Endothelial cell of umbilical vein (primary cell): ENCODE measurements around the gene GAB2. TPM values are rescaled to one million over a fixed set of nuclear protein-coding genes. Genes with fewer than 3 reads are reported as not detected.

Experiments
- BruUV-seq: library from RNA; stranded (reverse); fragments of 400-500 nt; replicated peaks from 2 replicates; lab custom pipeline; 2021; lab: Mats Ljungman, UMichigan
- CTCF ChIA-PET: fragments of 300-600, 350-600 bp; sonication (Branson Sonifier 250); formaldehyde crosslinking; loops from one replicate; lab custom pipeline; 2021; ENCODE audit warnings: antibody characterized with exemption, inconsistent platforms; lab: Charles Lee
- POLR2A ChIA-PET: fragments of 300-600, 350-600 bp; sonication (Branson Sonifier 250); formaldehyde crosslinking; loops from one replicate; lab custom pipeline; 2021; ENCODE audit warnings: antibody characterized with exemption, inconsistent platforms; lab: Charles Lee
- DNase-seq: peaks from one replicate; pipeline ENCODE4 v3.0.0-alpha.2; 2011; ENCODE audit warnings: low read depth, low spot score
- FAIRE-seq: peaks from 2 replicates; lab custom pipeline; 2011; peaks lifted over from hg19 to GRCh38; lab: Jason Lieb, UNC
- H2AFZ ChIP-seq: 2 replicates; pipeline ENCODE4 v1.6.0; 2012; ENCODE audit warnings: low read depth, low read length, control low read depth, inconsistent platforms
- H3K27ac ChIP-seq: 2 replicates; pipeline ENCODE4 v1.5.1; 2011; ENCODE audit warnings: low read depth, mild to moderate bottlenecking, control low read depth, low read length, moderate library complexity; ENCODE audit not compliant: insufficient read depth
- H3K27me3 ChIP-seq, 2 experiments: 2 replicates each; pipeline versions ENCODE4 v1.6.0 to v1.6.1; 2011; ENCODE audit warnings: low read length in 2 of 2, mixed read lengths in 1 of 2; ENCODE audit not compliant: control insufficient read depth in 2 of 2, insufficient read depth in 2 of 2
- H3K36me3 ChIP-seq, 2 experiments: 2 replicates in 1 of 2; 3 replicates in 1 of 2; pipeline ENCODE4 v1.5.1; 2011; ENCODE audit warnings: low read length in 2 of 2, mild to moderate bottlenecking in 1 of 2, moderate library complexity in 1 of 2; ENCODE audit not compliant: control insufficient read depth in 2 of 2, insufficient read depth in 2 of 2; ENCODE audit errors: extremely low read depth in 1 of 2
- H3K4me1 ChIP-seq: 3 replicates; pipeline ENCODE4 v1.5.1; 2011; ENCODE audit warnings: mild to moderate bottlenecking, low read length; ENCODE audit not compliant: control insufficient read depth, insufficient read depth; ENCODE audit errors: extremely low read depth
- H3K4me2 ChIP-seq: 2 replicates; pipeline ENCODE4 v1.6.1; 2011; ENCODE audit warnings: low read length, control low read depth, mixed read lengths; ENCODE audit not compliant: insufficient read depth
- H3K4me3 ChIP-seq, 3 experiments: fragments of 200-600 bp in 1 of 3; sonication (generic), shearing (Covaris generic) in 1 of 3; replicated peaks in 1 of 3; 2 replicates each; pipeline ENCODE4 v1.5.1; 2011 to 2016; ENCODE audit warnings: control low read depth in 3 of 3, low read length in 3 of 3, mild to moderate bottlenecking in 2 of 3, inconsistent platforms in 1 of 3, low read depth in 1 of 3, moderate library complexity in 1 of 3; ENCODE audit not compliant: insufficient read depth in 1 of 3
- H3K79me2 ChIP-seq: 2 replicates; pipeline ENCODE4 v1.6.0; 2012; ENCODE audit warnings: low read length, inconsistent platforms; ENCODE audit not compliant: control insufficient read depth, insufficient read depth
- H3K9ac ChIP-seq: replicated peaks from 2 replicates; pipeline ENCODE3; 2011; ENCODE audit warnings: low read length, control low read depth; ENCODE audit not compliant: insufficient read depth; ENCODE audit errors: extremely low read depth
- H3K9me1 ChIP-seq: replicated peaks from 3 replicates; pipeline ENCODE4 v1.6.0; 2011; ENCODE audit warnings: mild to moderate bottlenecking, low read length; ENCODE audit not compliant: control insufficient read depth, insufficient read depth; ENCODE audit errors: extremely low read depth
- H3K9me3 ChIP-seq: replicated peaks from 2 replicates; pipeline ENCODE4 v1.5.1; 2012; ENCODE audit warnings: low read length, inconsistent platforms; ENCODE audit not compliant: control insufficient read depth, insufficient read depth
- H4K20me1 ChIP-seq: replicated peaks from 2 replicates; pipeline ENCODE3; 2011; ENCODE audit warnings: mild to moderate bottlenecking, low read length; ENCODE audit not compliant: control insufficient read depth, insufficient read depth; ENCODE audit errors: extremely low read depth
- EZH2 ChIP-seq: IDR thresholded peaks from 2 replicates; pipeline ENCODE4 v1.6.1; 2012; ENCODE audit warnings: borderline replicate concordance, low read depth, mild to moderate bottlenecking, moderate library complexity, low read length, inconsistent platforms; ENCODE audit not compliant: severe bottlenecking
- FOS ChIP-seq: IDR thresholded peaks from 2 replicates; pipeline ENCODE4 v1.6.1; 2011; ENCODE audit warnings: mild to moderate bottlenecking, low read length, moderate library complexity, borderline replicate concordance; ENCODE audit not compliant: insufficient read depth
- GATA2 ChIP-seq: IDR thresholded peaks from 2 replicates; pipeline ENCODE4 v1.7.0; 2011; ENCODE audit warnings: low read depth, mild to moderate bottlenecking, moderate library complexity, mixed read lengths, low read length; ENCODE audit not compliant: insufficient read length, insufficient read depth
- JUN ChIP-seq: IDR thresholded peaks from 2 replicates; pipeline ENCODE4 v1.6.1; 2011; ENCODE audit warnings: borderline replicate concordance, low read depth; ENCODE audit not compliant: insufficient read length, insufficient read depth
- MYC ChIP-seq: IDR thresholded peaks from one replicate; pipeline ENCODE4 v1.6.1; 2011; ENCODE audit warnings: mild to moderate bottlenecking, low read depth, low read length
- POLR2A ChIP-seq: IDR thresholded peaks from 2 replicates; pipeline ENCODE4 v1.6.1; 2012; ENCODE audit warnings: low read depth, mild to moderate bottlenecking, control low read depth, low read length
- POLR2AphosphoS5 ChIP-seq: IDR thresholded peaks from 2 replicates; pipeline ENCODE4 v1.6.1; 2012; ENCODE audit warnings: low read depth, mild to moderate bottlenecking, control low read depth, low read length, moderate library complexity; ENCODE audit not compliant: insufficient read depth
- dilution Hi-C: fragments of 300-500 bp; cut with MboI; formaldehyde crosslinking; loops from one replicate; pipeline ENCODE4 v1.15.0; 2019; ENCODE audit warnings: low sequenced_read_pairs; ENCODE audit not compliant: extremely low pct_ligation_motif_present
- intact Hi-C: fragments of 100-400 bp; cut with micrococcal nuclease; formaldehyde crosslinking; loops from one replicate; pipeline ENCODE4 v1.10.0; 2022
- polyA plus RNA-seq, 4 experiments: library from polyadenylated mRNA; depleted of rRNA in 3 of 4; stranded (reverse) in 3 of 4; unstranded in 1 of 4; fragments of >200 nt; gene quantifications; 2 replicates each; pipeline versions ENCODE4 v1.2.1 to v1.2.3, GENCODE V29; 2011 to 2012; ENCODE audit warnings: missing spikeins in 1 of 4
- total RNA-seq: library from RNA; stranded (reverse); gene quantifications from 2 replicates; pipeline ENCODE4 v1.2.3, GENCODE V29; 2021
- TF ChIP-seq, protein P1 (sequence below), 2 donors: IDR thresholded peaks; 1 replicate in 1 of 2; 2 replicates in 1 of 2; pipeline ENCODE4 v1.5.1; 2011; ENCODE audit warnings: low read length in 2 of 2, mild to moderate bottlenecking in 2 of 2, moderate library complexity in 2 of 2, control low read depth in 1 of 2, inconsistent platforms in 1 of 2, low read depth in 1 of 2; ENCODE audit not compliant: insufficient read depth in 1 of 2; ENCODE audit errors: extremely low read depth in 1 of 2
- TF ChIP-seq, protein P2 (sequence below): IDR thresholded peaks from 2 replicates; pipeline ENCODE4 v1.6.1; 2011; ENCODE audit not compliant: insufficient read depth, insufficient read length

GAB2 gene
- total and polyA plus RNA-seq, 2 donors (not counting 3 experiments of a cell fraction or from before 2014, with no cell fraction given) = 19.6 to 39.6 TPM

DNA sequence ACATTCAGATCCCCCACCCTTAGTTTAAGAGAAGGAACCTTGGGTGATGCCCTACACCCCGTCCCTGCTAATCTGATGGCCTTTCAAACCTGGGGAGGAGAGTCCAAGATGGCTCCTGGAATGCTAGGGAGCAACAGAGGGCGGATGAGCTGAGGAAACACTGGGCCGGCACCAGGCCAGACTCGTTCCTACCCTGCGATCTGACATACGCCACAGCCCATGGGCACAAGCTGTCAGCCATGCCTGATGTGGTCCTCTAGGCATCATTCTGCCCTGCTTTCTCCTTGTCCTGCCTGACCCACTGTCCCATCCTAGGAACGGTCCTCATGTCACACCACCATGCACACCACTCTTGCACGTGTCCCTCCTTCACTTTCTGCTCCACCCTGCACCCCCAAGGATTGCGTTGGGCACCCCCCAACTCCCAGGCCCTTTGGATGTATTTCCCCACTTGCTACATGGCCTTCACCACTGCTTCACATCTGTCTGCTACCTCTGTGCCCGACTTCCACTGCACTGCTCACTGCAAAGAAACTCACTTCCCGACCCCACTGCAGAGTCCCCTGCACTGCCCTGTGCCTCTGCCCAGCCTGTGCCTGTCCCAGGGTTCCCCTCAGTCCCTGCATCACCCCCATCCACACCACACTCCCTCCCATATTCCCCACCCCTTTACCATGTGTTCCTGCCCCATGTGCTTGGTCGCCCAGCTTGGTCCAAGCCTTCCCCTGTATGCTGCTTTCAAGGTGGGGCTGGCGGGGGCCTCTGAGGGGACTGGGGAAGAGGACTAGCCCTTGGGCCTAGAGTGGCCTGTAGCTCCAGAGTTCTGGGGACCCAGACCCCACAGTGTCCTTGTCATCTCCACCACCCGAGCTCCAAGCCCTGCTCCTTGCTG lies 199.7 kb downstream of the GAB2 start:
- ChIA-PET POLR2A (no interaction called here), CTCF (interaction anchor here (2.4 kb wide), 1 partner anchor 347 kb away, joined by 9 read pairs; no protein-coding TSS in a partner anchor)
- no peak overlapping the region for H3K4me3 ChIP-seq
- DNase-seq (no peak), FAIRE-seq (no peak)
- H3K9me3 ChIP-seq = no peaks in the 10 kb centered on the region
- H3K9ac ChIP-seq = no peak overlapping the region
- H3K79me2 ChIP-seq = no peaks in the 10 kb centered on the region
- H2AFZ ChIP-seq = no peak overlapping the region
- H3K27ac ChIP-seq = no peak overlapping the region
- no peaks in the 10 kb centered on the region for H3K9me1 ChIP-seq
- no peaks in the 10 kb centered on the region for H3K4me1 ChIP-seq
- no peak overlapping the region for H3K4me2 ChIP-seq
- no TSS peak for BruUV-seq
- TF ChIP-seq POLR2AphosphoS5 (no peak), POLR2A (no peak), MYC (no peak), FOS (no peak), GATA2 (no peak), EZH2 (no peak), JUN (no peak)
- TF ChIP-seq, protein P1, sequence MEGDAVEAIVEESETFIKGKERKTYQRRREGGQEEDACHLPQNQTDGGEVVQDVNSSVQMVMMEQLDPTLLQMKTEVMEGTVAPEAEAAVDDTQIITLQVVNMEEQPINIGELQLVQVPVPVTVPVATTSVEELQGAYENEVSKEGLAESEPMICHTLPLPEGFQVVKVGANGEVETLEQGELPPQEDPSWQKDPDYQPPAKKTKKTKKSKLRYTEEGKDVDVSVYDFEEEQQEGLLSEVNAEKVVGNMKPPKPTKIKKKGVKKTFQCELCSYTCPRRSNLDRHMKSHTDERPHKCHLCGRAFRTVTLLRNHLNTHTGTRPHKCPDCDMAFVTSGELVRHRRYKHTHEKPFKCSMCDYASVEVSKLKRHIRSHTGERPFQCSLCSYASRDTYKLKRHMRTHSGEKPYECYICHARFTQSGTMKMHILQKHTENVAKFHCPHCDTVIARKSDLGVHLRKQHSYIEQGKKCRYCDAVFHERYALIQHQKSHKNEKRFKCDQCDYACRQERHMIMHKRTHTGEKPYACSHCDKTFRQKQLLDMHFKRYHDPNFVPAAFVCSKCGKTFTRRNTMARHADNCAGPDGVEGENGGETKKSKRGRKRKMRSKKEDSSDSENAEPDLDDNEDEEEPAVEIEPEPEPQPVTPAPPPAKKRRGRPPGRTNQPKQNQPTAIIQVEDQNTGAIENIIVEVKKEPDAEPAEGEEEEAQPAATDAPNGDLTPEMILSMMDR (IDR thresholded peaks at IDR 0.05; ENCODE audit: extremely low read depth in 1 of 2, insufficient read depth in 1 of 2, low read depth in 1 of 2, low read length in 2 of 2) = no peak
- TF ChIP-seq, protein P2, sequence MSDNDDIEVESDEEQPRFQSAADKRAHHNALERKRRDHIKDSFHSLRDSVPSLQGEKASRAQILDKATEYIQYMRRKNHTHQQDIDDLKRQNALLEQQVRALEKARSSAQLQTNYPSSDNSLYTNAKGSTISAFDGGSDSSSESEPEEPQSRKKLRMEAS = no peak
- H3K27me3 ChIP-seq = no peaks in the 10 kb centered on the region
- H4K20me1 ChIP-seq = no peaks in the 10 kb centered on the region
- H3K36me3 ChIP-seq = peaks cover 20 to 69% of the 10 kb centered on the region in 2 experiments
- intact Hi-C loops = no loop called here
- dilution Hi-C loops = no loop called here
